Suppressor macrophage treated with lipopolysaccharide for 1 hour (primary cell): ENCODE data around the gene ORM1.
A peak's percentile ranks its signal among the peaks of the same experiment; 100 is the strongest.
"Not testable (repeated sequence)": the region's sequence is repeated elsewhere in the genome, so short reads cannot be mapped to it uniquely, and the experiment has no call there.

Source experiments
- DNase-seq, 3 donors: peaks; one replicate each; pipeline ENCODE4 v3.0.0-alpha.2; 2020 to 2022

The ORM1 gene

DNA sequence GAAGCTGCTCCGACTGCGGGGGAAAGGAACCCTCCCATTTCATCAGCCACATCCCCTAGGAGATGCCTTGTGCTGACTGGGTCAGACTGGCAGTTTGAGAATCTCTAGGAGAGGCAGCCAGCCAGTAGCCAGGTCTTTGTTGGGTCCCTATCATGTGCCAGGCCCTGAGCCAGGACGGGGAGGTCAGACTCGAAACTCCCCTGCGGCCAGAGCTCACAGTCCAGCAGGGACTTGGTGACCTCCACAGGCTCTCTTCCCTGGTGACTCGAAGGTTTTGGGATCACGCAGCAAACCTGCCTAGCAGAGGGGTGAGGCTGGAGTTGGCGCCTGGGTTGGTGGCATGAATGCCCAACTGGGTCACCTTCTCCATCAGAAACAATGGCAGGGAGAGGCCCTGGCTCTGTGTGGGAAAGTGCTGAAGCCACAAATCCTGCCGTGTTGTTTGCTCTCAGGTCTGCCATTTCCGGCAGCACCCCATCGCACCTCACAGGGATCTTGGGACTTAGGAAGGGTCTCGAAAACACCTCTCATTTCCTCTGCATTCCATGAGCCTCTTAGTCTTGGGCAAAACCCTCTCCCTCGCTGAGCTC is 14.4 kb upstream of the ORM1 start:
- DNase-seq: no peak

DNA sequence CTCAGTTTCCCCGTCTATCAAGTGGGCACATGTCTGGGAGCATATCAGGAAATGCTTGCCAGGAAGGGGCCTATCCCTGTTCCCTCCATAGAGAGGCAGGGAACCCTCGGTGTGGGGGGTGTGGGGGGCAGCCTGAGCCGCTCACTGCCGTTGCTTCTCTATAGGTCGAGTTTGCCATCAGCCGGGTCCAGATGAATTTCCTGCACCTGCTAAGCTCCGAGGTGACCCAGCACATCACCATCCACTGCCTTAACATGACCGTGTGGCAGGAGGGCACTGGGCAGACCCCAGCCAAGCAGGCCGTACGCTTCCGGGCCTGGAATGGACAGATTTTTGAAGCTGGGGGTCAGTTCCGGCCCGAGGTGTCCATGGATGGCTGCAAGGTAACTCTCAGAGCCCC is 13.8 kb upstream of the ORM1 start:
- DNase-seq: no peak

DNA sequence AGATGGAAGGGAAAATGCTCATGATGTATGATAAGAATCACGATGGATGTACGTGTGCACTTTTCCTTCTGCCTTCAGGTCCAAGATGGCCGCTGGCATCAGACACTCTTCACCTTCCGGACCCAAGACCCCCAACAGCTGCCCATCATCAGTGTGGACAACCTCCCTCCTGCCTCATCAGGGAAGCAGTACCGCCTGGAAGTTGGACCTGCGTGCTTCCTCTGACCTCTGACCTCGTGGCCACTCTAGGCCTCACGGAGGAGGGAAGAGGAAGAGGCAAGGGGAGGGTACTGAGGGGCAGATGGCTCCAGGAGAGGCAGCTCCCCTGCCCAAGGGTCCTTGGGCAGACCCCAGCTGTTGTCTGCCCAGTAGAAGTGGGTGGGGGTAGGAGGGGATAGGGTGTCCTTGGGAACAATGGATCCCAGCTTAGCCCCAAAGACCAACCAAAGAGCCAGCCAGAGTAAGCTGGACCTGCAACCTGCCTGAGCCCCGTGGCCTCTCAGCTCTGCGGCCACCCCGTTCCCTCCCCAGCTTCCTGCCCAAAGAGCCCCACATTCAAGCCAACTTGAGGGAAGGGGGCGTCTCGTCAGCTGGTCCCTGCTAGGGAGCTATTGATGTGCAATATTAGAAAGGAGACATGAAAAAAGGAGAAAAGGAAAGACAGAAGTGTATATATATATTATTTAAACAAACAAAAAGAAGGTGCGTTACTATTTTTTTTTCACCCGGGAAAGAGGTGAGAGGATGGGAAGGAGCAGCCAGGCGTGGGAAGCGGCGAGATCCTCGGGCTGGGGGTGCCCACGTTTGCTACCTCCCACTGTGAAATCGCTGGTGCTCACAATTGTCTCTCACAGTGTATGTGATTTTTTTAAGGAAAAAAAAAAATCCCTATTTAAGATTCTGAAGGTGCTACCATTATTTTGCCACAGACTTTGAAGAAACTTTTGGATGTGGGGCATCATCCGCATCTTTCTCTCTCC is 12.1 kb upstream of the ORM1 start:
- DNase-seq: no peak

DNA sequence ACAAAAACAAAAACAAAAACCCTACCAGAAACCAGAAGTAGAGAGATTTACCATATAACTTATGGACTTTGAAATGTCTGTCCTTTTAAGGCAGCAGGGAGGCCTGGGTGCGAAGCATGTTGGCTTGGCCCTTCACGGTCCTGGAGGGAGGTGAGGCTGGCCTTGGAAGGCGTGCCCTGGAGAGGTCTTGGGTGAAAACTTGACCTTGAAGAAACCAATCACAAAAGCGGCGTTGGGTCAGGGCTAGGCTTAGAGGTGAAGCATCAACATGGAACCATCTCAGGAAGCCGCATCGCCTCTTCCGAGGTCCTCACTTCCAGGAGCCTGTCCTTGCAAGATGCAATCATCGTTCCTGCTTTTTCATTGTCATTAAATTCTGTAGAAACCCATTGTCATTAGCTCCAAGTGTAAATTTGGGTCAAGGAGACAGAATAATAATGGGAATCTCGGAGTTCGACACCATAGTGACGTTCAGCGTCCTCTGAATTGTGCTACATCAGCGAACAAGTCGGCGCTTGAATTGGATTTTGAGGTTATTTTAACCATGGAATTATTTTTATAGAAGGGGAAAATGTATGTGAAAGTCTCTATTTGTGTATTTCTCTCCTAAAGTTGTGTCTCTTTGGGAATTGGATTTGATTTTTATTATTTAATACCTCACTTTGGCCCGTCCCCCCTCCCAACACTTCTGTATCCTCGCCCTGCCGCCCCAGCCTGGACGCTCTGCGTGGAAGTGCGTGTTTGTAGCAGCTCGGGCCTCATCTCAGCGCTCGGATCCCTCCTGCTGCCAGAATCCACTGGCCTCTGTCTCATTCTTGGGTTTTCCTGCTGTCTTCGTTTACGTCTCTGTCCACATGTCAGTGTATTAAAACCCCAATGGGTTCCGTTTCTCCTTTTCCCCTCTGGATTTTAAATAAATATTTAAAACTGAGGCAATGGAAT is 11.1 kb upstream of the ORM1 start:
- DNase-seq: no peak

DNA sequence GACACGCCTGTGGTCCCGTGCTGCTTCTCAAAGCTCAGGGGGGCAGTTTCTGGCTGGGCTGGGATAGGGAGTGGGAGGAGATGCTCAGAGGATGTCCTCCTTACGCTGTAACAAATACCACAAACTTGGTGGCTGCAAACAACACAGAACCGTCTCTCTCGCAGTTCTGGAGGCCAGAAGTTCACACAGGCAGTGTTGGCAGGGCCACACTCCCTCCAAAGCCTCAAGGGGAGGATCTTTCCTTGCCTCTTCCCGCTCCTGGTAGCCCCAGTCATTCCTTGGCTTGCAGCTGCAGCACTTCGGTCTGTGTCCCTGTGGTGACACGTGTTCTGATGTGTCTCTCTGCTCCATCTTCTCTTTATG is 10.4 kb upstream of the ORM1 start:
- no peak for DNase-seq

GRCh38 chr9:114313186-114313585 is 9.7 kb upstream of the ORM1 start:
- no peak for DNase-seq

DNA sequence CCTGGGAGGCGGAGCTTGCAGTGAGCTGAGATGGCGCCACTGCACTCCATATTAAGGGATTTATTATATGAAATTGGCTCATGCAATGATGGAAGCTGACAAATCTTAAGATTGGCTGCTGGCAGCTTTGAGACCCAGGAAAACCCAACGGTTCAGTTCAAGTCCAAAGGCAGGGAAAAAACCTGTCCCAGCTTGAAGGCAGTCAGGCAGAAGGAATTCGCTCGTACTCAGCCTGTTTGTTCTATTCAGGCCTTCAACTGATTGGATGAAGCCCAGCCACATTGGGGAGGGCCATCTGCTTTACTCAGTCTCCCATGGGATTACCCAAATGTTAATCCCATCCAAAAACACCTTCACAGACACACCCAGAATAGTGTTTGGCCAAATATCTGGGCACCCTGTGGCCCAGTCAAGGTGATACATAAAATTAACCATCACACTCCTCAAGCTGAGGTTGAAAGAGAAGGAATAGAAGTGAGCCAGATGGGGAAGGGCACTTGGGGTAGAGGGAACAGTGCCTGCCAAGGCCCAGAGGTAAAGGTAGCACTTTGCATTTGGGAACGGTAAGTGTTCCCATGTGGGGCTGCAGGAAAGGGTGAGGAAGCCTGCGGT is 8.5 kb upstream of the ORM1 start:
- no peak for DNase-seq

GRCh38 chr9:114314881-114315722 is 7.8 kb upstream of the ORM1 start:
- peak; percentile 70 to 75 (median 73) for DNase-seq

DNA sequence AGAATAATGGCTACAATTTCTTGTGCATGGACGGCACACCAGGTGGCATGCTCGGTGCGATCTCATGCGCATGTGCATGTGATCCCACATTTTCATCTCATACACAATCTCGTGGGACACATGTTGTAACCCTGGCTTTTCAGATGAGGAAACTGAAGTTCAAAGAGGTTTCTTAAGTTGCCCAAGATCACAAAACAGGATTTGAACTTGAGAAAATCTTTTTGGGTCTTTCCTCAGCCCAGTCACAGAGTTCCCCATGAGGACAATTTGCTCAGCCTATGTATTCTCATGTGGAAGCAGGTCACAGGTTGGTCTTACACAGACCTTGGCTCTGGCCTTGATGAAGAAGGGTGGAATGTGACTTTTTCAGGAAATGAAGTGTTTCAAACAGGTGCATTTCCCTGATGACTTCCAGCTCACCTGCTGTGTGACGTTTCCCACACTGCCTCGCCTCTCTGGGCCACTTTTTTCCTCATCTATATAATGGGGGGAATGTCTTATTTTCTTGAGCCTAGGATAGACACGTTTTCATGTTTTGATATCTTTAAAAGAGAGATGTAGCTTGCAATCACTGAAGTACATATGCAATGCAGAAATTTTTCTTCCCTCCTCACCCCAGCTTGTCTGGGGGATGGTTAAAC is 7.1 kb upstream of the ORM1 start:
- DNase-seq: peak; percentile 83 to 93 (median 91)

- DNase-seq: no peak
Measured at GRCh38 chr9:114316605-114317230, 6.2 kb upstream of the ORM1 start.

DNA sequence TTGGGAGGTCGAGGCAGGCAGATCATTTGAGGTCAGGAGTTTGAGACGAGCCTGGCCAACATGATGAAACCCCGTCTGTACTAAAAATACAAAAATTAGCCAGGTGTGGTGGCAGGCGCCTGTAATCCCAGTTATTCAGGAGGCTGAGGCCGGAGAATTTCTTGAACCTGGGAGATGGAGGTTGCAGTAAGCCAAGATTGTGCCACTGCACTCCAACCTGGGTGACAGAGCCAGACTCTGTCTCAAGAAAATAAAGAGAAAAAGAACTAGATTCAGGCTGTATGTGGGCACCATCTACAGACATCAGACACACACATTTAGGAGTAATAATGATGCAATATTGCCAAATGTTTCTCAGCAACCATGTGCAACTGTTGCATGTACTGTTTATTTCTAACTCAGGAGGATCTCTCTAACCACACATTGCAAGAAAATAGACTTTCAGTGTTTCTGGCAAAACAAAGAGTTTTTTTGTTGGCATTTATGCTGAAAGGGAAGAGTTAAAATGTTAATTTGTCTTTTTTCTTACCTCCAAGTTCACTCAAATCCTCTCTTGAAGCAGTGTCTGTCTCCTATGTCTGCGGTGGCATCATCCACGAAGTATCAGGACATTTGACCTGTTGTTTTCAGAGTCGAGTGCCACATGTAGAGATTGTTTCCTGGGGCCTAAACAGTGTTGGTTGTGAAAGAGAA is 5.1 kb upstream of the ORM1 start:
- DNase-seq: peak; percentile 45 to 75 (median 70)

DNA sequence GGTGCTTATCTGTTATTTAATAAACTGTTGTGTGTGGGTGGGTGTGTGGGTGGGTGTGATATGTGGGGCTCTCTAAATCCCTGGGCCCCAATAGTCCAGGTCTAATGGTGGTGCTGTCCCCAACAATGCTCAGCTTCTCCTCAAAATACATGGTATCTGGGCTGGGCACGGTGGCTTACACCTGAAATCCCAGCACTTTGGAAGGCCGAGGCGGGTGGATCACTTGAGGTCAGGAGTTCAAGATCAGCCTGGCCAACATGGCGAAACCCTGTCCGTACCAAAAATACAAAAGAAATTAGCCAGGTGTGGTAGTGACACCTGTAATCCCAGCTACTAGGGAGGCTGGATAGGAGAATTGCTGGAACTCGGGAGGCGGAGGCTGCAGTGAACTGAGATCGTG is 4.5 kb upstream of the ORM1 start:
- DNase-seq: no peak

DNA sequence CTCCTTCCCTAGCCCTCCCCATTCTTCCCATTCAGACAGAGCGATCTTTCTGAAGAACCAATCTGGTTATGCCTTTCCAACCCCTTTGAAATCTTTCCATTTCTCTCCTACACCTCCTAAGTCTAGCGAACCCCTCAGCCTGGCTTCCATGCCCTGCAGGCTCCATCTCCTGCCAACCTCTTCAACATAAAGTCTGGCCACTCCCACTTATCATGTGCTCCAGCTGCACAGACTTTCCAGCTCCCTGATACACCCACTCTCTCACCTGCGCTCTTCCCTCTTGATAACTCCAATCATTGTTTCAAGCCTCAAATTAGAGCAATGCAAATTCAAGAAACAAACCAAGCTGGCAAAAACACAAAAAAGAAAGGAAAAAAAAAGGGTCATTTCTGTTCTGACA is 3.8 kb upstream of the ORM1 start:
- DNase-seq: no peak

GRCh38 chr9:114320710-114321109 is 2.2 kb upstream of the ORM1 start:
- peak in 1 of 3 donors; percentile 43 for DNase-seq

GRCh38 chr9:114321759-114322158 is 1.1 kb upstream of the ORM1 start:
- peak; percentile 29 to 36 (median 31) for DNase-seq

DNA sequence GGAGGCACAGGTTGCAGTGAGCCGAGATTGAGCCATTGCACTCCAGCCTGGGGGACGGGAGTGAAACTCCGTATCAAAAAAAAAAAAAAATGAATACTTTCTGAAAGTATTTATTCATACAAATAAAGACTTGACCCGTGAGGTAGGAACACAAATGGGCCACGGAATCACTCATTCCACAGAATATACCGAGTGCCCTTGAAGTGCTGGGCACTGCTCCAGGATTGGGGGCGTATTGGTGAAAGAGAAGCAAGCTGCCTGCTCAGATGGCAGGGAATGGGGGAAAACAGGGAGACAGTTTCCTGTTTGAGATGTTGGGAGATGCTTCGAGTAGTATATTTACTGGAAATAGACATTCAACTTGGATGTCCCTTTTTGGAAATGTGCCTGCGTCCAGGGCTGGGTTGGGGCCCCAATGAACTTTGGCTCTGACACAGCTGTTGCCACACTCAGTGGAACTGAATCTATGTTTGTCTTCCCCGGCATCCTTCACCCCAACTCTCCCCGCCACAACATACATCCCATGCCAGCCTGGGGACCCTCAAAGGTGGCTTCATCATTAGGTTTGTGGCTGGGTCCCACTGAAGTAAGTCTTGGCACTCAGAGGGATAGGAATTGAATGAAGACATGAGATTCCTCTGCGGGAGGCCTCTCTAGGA is 609 bp upstream of the ORM1 start:
- DNase-seq: not testable (repeated sequence)

- not testable (repeated sequence) for DNase-seq
Measured at GRCh38 chr9:114323849-114324248, 951 bp downstream of the ORM1 start.

DNA sequence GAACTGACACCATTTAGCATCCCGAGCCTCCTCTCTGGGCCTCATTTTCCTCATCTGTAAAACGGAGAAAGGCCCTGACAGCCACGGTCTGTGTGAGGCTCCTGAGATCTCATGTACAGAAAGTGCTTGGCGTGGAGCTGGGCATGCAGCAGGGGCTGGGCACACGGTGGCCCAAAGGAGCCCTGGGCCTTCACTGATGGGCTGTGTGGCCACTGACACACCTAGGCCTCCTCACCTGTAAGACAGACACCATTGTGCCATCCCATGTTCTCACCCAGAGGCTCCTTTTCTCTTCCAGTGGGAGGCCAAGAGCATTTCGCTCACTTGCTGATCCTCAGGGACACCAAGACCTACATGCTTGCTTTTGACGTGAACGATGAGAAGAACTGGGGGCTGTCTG is 1.6 kb downstream of the ORM1 start:
- no peak for DNase-seq

DNA sequence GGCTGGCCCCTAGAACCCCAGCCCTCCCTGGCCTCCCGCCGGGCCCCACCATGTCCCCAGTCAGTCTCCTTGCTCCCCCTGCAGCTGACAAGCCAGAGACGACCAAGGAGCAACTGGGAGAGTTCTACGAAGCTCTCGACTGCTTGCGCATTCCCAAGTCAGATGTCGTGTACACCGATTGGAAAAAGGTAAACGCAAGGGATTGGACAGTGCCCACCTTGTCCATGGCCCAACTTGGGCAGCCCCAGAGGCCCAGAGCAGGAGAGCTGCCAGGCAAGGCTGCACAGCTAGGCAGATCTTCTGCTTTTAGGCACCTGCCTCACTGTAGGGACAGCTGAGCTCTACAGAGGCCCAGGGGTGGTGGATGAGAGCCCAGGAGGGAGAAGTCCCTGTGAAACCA is 2.1 kb downstream of the ORM1 start:
- not testable (repeated sequence) for DNase-seq
